Mucosa of stomach (tissue), 1 donor: ENCODE data around the gene RUBCNL.
"Not testable (repeated sequence)": the region's sequence is repeated elsewhere in the genome, so short reads cannot be mapped to it uniquely, and the experiment has no call there.

Experiments used
- H3K27me3 ChIP-seq: one replicate; pipeline ENCODE4 v1.7.0; 2013; ENCODE audit warnings: mild to moderate bottlenecking, low read length; ENCODE audit not compliant: control insufficient read depth, insufficient read depth
- H3K36me3 ChIP-seq: one replicate; pipeline ENCODE4 v1.7.0; 2013; ENCODE audit warnings: low read length; ENCODE audit not compliant: control insufficient read depth, insufficient read depth
- H3K4me1 ChIP-seq: one replicate; pipeline ENCODE4 v1.7.0; 2013; ENCODE audit warnings: mild to moderate bottlenecking, low read length; ENCODE audit not compliant: control insufficient read depth, insufficient read depth
- H3K4me3 ChIP-seq: one replicate; pipeline ENCODE4 v1.7.0; 2013; ENCODE audit warnings: low read length
- H3K9ac ChIP-seq: one replicate; pipeline ENCODE4 v1.7.0; 2013; ENCODE audit warnings: mild to moderate bottlenecking, low read length, moderate library complexity
- H3K9me3 ChIP-seq: one replicate; pipeline ENCODE4 v1.7.0; 2013; ENCODE audit warnings: mild to moderate bottlenecking, low read length, moderate library complexity; ENCODE audit not compliant: control insufficient read depth
- donor health status: Pancreatic carcinoma.

Gene RUBCNL

DNA sequence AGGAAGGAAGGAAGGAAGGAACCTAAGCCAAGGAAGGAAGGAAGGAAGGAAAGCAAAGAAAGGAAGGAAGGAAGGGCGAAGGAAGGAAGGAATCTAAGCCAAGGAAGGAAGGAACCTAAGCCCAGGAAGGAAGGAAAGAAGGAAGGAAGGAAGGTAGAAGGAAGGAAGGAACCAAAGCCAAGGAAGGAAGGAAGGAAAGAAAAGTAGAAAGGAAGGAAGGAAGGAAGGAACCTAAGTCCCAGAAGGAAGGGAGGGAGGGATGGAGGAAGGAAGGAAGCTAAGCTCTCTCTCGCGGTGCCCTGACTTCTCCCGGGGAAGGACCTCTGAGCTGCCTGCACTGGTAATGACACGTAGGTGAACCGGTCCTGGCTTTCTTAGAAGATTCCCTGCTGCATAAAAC lies 1.3 kb upstream of the RUBCNL start:
- no peak overlapping the region for H3K9ac ChIP-seq

GRCh38 chr13:46386392-46387063 lies 524 bp downstream of the RUBCNL start:
- H3K9ac ChIP-seq: no peak overlapping the region
- H3K9me3 ChIP-seq: no peaks in the 10 kb centered on the region
- H3K4me3 ChIP-seq: no peak overlapping the region
- peaks cover 36% of the 10 kb centered on the region for H3K27me3 ChIP-seq
- no peaks in the 10 kb centered on the region for H3K4me1 ChIP-seq
- H3K36me3 ChIP-seq: no peaks in the 10 kb centered on the region

More for the DNA sequence above, 1.3 kb upstream of the RUBCNL start:
- H3K4me3 ChIP-seq: no peak overlapping the region
- H3K27me3 ChIP-seq: peaks cover 36% of the 10 kb centered on the region
- H3K9me3 ChIP-seq: no peaks in the 10 kb centered on the region
- no peaks in the 10 kb centered on the region for H3K4me1 ChIP-seq
- H3K36me3 ChIP-seq: no peaks in the 10 kb centered on the region

DNA sequence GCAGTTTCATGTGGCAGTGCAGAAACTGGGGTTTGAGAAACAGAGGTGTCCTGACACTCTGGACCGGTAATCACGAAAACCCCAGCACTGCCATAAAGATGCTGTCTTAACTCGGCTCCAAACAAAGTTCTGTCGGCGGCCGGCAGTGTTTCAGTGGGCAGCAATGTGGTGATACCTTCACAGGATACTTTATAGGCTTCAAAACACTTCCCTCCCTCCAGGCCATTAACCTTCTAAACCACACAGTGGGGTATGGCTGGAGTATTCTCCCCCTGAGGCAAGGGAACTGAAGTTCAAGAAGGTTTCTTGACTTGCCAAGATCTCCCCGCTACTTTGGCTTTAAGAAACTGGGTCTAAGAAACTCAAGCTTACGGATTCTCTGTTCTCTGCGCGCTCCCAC lies 1.1 kb downstream of the RUBCNL start:
- Histone ChIP-seq H3K4me3 (no peak overlapping the region), H3K9ac (no peak overlapping the region), H3K36me3 (no peaks in the 10 kb centered on the region), H3K27me3 (peaks cover 36% of the 10 kb centered on the region), H3K9me3 (no peaks in the 10 kb centered on the region), H3K4me1 (no peaks in the 10 kb centered on the region)

- peaks cover 31% of the 10 kb centered on the region for H3K27me3 ChIP-seq
- H3K4me3 ChIP-seq: no peak overlapping the region
- H3K9me3 ChIP-seq: no peaks in the 10 kb centered on the region
- no peaks in the 10 kb centered on the region for H3K36me3 ChIP-seq
- no peak overlapping the region for H3K9ac ChIP-seq
- no peaks in the 10 kb centered on the region for H3K4me1 ChIP-seq
Observed at GRCh38 chr13:46383383-46383782, 3.7 kb downstream of the RUBCNL start.

- H3K9me3 ChIP-seq: no peaks in the 10 kb centered on the region
- no peak overlapping the region for H3K9ac ChIP-seq
- no peak overlapping the region for H3K4me3 ChIP-seq
- H3K36me3 ChIP-seq: no peaks in the 10 kb centered on the region
- peaks cover 22% of the 10 kb centered on the region for H3K27me3 ChIP-seq
- H3K4me1 ChIP-seq: no peaks in the 10 kb centered on the region
Observed at GRCh38 chr13:46382224-46382623, 4.8 kb downstream of the RUBCNL start.

DNA sequence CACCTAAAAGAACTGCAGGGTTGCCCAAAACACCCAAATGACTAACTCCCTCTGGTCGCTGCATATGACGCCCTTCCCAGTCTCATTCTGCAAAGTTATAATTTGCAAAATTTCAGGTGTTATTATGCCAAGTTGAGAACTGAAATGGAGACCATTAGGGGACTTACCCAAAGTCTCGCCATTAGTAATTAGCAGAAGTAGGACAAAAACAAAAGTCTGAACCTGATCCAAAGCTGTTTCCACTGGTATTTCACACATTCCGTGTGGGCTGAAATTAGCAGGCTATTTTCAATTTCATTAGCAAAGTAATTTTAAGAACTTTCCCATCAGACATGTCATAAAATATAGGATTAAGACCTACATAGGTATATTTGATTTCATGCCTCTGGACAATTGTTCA lies 6.8 kb downstream of the RUBCNL start:
- H3K9me3 ChIP-seq: no peaks in the 10 kb centered on the region
- H3K9ac ChIP-seq: no peak overlapping the region
- H3K27me3 ChIP-seq: peaks cover 4% of the 10 kb centered on the region
- no peaks in the 10 kb centered on the region for H3K36me3 ChIP-seq
- no peaks in the 10 kb centered on the region for H3K4me1 ChIP-seq
- no peak overlapping the region for H3K4me3 ChIP-seq

GRCh38 chr13:46379611-46380010 lies 7.4 kb downstream of the RUBCNL start:
- Histone ChIP-seq H3K36me3 (no peaks in the 10 kb centered on the region), H3K27me3 (no peaks in the 10 kb centered on the region), H3K4me1 (no peaks in the 10 kb centered on the region), H3K9me3 (no peaks in the 10 kb centered on the region), H3K4me3 (no peak overlapping the region), H3K9ac (no peak overlapping the region)

DNA sequence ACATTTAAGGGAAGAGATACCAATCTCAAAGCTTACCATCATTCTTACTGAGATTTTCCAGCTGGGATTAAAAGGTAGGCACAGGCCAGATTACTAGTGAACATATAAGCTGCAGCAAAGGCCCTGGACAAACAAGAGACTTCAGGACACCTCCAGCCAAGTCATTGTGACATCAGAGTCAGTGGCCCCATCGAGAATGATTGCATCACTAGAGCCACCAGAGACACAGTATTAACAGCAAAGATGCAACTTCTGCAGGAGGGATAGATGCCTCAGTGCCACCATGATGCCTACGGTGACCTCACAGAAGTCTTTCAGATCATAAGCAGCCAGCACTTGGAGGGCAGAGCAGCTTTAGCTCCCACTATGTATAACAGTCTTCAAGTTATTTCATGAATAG lies 8.6 kb downstream of the RUBCNL start:
- no peaks in the 10 kb centered on the region for H3K36me3 ChIP-seq
- no peak overlapping the region for H3K4me3 ChIP-seq
- no peaks in the 10 kb centered on the region for H3K9me3 ChIP-seq
- H3K27me3 ChIP-seq: no peaks in the 10 kb centered on the region
- no peaks in the 10 kb centered on the region for H3K4me1 ChIP-seq
- H3K9ac ChIP-seq: no peak overlapping the region

DNA sequence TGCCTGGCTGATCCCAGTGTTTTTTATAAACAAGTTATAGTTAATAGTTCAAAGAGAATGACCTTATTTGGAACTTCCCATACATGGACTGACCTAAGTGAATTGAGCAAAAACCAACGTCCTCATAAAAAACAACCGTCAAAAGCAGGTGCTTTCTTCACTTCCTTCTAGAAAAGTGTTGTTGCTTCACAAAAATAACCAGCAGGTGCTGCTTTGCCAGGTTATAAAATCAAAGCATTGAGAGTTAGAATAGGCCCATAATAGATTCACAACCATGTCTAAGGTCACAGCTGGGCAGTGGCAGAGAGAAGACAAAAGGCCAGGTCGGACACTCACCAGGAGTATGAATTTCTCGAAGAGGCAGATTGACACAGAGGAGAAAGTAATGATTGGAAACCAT lies 9.5 kb downstream of the RUBCNL start:
- Histone ChIP-seq H3K9me3 (no peaks in the 10 kb centered on the region), H3K27me3 (no peaks in the 10 kb centered on the region), H3K4me1 (no peaks in the 10 kb centered on the region), H3K4me3 (no peak overlapping the region), H3K36me3 (no peaks in the 10 kb centered on the region), H3K9ac (no peak overlapping the region)

DNA sequence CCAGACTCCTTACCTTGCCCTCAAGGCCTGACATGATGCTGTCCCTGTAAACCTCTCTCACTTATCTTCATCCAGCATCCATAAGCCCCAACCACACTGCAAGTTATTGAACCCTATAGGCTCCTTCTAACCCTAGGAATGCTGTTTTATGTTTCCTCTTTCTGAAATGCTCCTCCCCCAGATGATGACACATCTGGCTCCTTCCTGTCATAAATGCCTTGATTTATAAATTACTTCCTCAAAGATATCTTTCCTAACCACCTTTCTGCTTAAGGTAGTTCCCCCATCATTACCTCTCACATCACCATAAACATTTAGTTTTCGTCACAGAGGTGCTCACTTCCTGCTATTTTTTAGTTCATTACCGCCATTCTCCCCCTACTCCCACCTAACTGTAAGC lies 12.3 kb downstream of the RUBCNL start:
- H3K4me1 ChIP-seq: no peaks in the 10 kb centered on the region

DNA sequence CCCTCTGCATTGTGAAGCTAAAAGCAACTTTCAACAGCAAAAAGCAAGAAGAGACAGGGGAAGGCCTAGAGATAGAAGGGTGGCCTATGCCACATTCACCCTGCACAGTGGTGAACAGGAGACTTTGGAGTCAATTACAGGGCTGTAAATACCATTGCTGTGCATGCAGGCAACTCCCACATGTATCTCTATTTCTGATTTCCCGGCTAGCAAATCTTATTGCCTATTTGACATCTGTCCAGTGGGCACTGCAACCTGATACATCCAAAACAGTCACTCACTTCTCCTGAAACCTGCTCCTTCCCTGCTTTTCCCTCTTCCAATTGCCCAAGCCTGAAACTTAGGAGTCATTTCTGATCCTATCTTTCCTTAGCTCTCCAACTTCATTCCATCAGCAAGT lies 13.4 kb downstream of the RUBCNL start:
- no peaks in the 10 kb centered on the region for H3K36me3 ChIP-seq
- H3K9me3 ChIP-seq: no peaks in the 10 kb centered on the region
- H3K9ac ChIP-seq: no peak overlapping the region
- no peak overlapping the region for H3K4me3 ChIP-seq
- no peaks in the 10 kb centered on the region for H3K27me3 ChIP-seq
- H3K4me1 ChIP-seq: no peaks in the 10 kb centered on the region

More for the DNA sequence above, 12.3 kb downstream of the RUBCNL start:
- no peaks in the 10 kb centered on the region for H3K36me3 ChIP-seq
- H3K4me3 ChIP-seq: no peak overlapping the region
- H3K9ac ChIP-seq: no peak overlapping the region
- H3K27me3 ChIP-seq: no peaks in the 10 kb centered on the region
- no peaks in the 10 kb centered on the region for H3K9me3 ChIP-seq

DNA sequence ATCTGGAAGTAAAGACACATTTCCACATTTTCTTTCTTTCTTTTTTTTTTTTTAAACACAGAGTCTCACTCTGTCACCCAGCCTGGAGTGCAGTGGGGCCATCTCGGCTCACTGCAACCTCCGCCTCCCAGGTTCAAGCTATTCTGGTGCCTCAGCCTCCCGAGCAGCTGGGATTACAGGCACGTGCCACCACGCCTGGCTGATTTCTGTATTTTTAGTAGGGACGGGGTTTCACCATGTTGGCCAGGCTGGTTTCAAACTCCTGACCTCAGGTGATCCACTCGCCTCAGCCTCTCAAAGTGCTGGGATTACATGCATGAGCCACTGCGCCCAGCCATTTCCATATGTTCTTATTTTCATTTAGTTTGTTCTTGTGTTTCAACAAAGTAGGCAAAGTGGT lies 14.1 kb downstream of the RUBCNL start:
- not testable (repeated sequence) for H3K9me3 ChIP-seq, H3K4me1 ChIP-seq, H3K27me3 ChIP-seq, H3K36me3 ChIP-seq, H3K9ac ChIP-seq, H3K4me3 ChIP-seq

DNA sequence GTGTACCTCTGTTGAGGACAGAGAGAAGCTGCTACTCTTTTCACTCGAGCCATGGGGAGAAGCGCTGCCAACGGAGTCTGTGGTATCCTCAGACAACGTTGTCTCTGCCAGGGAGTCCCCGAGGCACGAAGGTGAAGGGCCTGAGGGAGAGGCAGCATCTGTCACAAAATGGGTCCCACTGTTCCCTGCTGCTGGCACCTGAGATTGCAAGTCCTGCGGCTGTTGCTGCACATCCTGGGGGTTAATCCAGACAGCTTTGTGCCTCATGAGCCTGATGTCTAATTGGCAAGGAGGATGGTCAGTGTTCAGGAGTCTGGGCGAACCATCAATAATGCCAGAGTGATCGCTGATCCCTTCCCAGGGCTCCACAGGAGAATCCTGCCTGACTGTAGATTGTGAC lies 15.0 kb downstream of the RUBCNL start:
- Histone ChIP-seq H3K36me3 (no peaks in the 10 kb centered on the region), H3K4me3 (no peak overlapping the region), H3K27me3 (no peaks in the 10 kb centered on the region), H3K9ac (no peak overlapping the region), H3K9me3 (no peaks in the 10 kb centered on the region), H3K4me1 (no peaks in the 10 kb centered on the region)
